Activated CD4-positive, alpha-beta T cell treated with anti-CD3 and anti-CD28 coated beads, Interleukin-2, Interleukin-4, amounts not matched to agents 100 ng/mL and 50 ng/mL, durations not matched to agents 16 hours and 8 hours (primary cell): ENCODE data around the gene RBP5.

Experiments used
- DNase-seq: peaks from one replicate; pipeline ENCODE4 v3.0.0-alpha.2; 2020; ENCODE audit warnings: low spot score

Gene RBP5

DNA sequence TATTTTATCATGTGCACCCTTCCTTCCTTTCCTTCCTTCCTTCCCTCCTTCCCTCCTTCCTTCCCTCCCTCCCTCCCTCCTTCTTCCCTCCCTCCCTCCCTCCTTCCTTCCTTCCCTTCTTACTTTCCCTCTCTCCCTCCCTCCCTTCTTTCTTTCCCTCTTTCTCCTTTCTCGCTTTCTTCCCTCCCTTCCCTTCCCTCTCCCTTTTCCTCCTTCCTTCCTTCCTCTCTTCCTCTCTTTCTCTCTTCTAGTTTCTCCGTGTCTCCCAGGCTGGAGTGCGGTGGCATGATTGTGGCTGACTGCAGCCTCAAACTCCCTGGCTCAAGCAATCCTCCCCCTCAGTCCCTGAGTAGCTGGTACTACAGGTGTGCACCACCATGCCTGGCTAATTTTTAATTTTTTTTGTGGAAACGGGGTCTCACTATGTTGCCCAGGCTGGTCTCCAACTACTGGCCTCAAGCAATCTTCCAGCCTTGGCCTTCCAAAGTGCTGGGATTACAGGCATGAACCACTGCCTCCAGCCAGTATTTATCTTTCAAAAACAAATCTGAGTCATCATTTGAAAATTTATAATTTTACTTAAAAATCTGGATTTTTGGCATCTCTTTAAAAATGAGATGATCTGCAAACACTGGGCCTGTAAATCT is 27.5 kb downstream of the RBP5 start:
- DNase-seq = no peak

DNA sequence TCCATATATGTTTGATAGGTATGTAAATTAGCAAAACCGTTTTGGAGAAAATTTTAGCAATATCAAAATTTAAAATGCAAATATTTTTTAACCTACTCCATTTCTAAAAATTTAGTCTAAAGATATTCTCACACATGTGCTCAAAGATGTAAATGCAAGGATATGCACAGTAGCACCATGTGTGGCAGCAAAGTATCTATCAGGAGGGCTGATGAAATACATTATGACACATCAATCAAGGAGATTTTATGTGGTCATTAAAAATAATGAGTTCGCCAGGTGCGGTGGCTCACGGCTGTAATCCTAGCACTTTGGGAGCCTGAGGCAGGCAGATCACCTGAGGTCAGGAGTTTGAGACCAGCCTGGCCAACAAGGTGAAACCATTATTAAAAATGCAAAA is 28.4 kb downstream of the RBP5 start:
- DNase-seq = no peak

DNA sequence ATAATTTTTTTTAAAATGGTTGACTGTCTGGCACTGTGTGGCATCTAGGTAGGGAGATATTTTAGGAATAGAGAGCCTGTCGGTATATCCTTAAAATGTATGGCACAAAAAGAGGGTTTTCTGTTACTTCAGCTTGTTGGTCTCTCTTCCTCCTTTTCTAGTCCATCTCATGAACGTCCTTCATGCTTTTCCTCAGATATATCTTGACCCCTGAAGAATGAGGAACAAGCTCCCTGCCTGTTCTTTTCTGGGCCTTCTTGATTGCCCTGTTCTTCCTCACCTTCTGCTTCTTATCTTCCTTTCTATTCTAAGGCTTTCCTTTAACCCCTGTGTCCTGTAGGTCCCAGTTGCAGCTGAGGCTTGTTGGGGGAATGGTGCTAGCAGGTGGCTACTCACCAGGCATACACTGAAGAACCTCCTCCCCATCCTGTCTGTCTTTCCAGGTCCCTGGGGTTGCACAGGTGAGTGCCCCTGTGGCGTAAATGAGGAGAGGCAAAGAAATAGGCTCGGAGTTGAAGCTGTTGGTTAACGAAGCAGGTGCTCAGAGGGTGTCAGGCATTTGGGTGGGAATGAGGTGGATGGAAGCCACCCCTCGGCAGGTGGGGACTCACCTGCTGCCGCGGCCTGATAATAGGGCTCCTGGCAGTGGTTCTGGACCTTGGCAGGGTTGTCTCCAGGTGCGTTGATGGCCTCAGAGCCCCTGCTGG is 29.2 kb downstream of the RBP5 start:
- no peak for DNase-seq

DNA sequence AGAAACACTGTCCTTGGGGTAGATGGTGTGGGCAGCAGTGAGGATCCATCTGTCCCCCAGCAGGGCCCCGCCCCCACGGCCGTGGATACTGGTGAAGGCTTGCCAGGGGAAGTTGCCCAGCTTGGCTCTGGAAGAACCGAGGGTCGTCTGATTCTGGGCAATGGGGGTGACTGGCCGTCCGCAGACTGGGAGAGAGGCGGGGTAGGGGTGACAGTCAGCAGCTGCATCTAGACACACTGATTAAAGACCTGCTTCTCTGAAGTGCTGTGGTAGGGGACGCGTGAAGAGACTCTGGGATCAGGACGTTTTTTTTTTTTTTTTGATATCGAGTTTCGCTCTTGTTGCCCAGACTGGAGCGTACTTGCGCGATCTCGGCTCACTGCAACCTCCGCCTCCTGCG is 31.7 kb downstream of the RBP5 start:
- no peak for DNase-seq

DNA sequence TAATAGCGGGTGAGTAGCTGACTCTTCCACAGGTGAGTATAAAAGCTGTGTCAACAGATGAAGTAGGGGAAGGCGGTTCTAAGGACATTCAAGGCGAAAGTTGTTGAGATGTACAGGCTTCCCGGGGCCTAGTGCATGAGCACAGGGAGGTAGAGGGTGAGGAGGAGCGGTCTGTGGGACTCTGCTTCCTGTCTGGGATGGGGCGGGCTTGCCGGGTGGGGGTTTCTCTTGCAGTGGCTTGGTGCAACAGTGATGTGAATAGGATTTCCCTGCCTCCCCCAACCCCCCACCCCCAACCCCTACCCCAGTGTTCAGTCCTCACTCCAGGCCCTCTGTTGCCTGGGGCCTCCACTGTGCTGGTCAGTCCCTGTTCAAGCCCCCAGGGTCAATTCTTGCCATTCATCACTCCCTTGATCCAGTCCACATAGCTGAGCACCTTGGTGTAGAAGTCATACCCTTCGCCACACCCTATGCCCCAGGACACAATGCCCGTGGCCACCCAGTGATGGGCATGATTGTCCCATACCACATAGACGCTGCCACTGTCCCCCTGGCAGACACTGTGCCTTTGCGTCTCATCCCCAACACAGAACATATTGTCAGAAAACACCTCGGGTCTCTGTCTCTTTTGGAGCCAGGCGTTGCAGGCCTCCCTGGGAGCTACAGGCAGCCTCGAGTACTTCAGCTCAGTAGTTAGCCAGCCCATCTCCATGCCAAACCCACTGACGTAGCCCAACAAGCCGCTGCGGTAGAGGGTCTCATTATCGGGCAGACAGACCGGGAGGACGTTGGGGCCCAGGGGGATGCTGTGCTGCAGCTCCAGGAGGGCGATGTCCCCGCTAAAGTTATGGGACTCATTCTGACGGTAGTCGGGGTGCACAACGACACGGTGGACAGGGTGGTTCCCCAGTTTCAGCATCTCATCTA is 32.4 kb downstream of the RBP5 start:
- no peak for DNase-seq

DNA sequence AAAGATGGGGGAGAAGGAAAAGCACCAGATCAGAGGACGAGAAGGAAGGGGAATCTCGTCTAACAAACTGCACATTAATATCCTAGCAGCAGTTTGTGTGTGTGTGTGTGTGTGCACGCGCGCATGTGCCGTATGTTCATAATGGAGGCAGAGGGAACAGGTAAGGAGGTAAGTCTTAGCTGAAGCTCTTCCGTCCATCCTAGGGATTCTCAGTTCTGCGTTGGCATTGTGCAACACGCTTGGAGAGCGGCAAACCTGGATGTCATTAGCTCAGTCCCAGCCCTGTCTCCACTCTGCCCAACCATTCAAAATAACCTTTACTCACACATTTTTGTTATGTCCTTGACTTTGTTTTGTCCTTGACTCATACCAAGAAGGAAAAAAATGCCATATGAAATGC is 34.8 kb downstream of the RBP5 start:
- DNase-seq = no peak

DNA sequence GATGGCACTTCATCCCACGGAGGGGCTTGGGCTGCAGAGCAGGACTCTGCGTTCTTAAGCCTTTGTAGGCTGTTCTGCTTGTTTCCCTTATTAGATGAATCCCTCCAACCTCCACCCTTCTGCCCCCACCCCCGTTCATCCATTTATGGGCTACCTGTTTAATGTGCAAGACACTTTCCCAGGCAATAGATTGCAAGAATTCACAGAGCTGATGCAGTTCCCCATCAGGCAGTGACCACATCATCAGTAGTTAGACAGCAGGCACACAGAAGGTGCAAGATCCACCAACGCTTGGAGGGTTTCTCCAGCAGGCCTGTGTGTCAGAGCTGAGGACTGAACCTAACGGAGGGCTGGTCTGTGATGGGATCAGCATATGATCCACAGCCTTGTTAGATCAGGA is 35.2 kb downstream of the RBP5 start:
- DNase-seq = no peak

DNA sequence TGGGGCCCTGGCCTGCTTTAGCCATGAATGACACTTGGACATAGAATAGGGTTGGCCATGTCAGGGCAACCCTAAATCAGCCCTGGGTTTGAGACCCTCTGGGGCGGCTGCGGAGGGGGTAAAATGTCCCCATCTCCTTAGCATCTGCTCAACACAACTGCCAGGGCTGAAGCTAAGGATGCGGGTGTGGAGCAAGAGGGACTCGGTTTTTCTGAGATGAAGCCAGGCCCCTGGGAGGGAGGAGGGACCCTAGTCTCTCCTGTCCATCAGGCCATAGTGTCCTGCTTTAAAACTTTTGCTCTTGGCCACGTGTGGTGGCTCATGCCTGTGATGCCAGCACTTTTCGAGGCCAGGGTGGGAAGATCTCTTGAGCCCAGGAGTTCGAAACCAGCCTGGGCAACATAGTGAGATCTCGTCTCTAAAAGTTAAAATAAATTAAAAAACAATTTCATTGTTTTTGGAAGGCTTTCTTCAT is 35.7 kb downstream of the RBP5 start:
- DNase-seq = no peak

DNA sequence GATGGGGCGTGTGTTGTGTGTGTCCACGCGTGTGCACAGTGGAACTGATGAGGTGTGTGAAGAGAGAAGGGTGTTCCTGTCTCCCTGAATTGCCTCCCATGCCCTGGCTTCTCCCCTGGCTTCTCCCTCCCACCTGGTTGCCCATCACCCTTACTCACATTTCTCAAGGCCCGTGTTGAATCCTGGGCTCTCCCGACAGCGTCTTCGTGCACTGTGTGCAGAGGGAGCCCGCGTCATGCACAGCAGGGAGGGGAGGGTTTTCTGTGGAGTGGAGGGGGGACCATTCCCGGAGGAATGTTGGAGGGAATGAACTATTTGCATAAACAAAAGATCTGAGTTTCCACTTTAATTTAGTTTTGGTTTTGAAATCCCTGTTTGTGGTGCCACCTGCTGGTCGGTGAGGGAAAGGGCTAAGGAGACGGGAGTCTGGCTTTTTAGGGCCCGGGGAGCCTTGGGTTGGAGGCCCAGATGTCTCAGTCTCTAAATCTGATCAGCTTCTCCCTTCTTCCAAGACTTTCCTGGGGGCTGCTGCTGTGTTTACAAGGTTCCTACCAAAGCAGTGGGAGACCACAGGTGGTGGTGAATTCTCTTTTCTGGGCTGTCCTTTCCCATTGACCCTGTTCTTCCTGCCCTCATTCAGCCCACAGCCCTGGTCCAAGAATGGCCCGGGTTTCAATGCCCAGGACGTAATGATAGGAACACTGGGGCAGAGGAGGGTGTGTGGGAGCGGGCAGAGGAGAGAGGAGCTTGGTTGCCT is 36.3 kb downstream of the RBP5 start, which contains the start of gene C1R:
C1R (minus strand) TSS at position 217 of the 757 bp plus-strand sequence; CDS start at position 160, 57 bp downstream.
- peak; percentile 66 for DNase-seq

DNA sequence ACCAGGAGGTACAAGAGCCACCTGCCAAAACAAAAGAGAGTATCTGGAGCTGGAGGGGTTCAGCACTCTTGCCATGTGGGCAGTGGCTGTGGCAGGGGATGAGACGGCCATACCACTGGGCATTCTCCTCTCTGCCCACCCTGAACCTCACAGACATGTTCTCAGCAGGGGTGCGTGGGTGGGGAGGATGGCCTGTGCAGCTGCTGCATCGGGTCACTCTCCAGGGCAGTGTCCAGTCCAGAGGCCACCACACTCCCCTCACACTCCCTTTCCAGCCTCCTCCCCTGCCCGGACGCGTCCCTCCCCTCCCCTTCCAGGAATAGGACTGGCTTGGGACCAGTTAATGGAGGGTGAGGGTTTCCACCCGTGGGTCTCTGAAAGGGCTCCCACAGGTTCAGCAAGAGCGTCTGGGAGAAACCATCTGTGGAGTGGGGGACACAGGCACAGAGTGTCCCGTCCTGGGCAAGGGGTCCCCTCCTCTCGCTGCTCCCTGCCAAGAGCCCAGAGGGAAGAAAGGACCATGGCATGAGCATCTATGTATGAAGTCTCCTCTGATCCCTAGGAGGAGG is 36.9 kb downstream of the RBP5 start:
- no peak for DNase-seq

DNA sequence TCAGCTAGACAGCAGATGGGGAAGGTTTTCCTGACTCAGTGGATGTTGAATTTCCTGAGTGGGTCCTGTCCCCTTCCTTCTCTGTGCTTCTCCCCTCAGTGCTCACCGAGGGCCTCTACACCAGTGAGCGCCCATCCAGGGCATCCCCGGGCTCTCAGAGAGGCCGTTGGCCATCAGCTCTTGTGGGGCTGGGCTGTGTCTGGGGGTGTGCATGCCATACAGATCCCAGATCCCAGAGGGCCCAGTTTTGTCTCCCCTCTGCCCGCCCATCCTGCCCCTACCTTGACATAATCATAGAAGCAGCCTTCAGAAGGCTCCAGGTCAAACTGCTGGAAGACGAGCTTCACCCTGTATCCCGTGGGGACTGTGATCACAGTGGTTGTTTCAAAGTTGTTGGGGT is 37.5 kb downstream of the RBP5 start:
- no peak for DNase-seq

DNA sequence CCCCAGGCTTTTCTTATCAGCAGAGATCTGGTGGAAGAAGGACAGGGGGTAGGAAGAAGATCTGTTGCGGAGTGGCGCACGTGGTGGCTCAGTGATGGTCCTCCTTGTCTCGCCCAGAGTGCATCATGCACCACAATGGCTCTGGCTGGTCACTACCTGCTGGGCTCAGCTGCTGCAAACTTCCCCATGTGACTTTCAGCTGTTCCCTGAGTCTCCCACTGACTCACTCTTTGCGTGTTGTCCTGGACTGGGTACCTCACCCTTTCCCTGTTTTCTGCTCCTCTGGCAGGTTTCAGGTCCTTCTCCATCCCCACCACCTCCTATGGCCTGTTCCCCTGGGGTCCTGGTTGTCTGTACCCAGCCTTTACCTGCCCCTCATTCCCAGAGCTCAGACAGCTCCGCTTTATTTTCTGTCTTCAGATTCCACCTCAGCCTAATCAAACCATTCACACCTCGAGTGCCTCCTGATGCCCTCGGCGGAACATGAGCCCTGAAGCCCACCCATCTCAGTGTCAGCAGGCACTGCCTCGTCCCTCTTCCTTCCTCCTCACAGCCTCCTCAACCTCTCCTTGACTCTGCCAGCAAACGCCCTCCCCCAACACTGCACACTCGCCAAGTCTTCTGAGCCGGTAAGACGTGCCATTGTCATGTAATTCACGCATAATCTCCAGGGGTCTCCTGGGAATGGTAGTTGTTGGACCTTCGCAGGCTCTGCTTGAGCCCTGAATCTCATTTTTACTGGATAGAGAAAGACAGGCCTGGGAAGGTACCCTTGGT is 38.3 kb downstream of the RBP5 start:
- no peak for DNase-seq

DNA sequence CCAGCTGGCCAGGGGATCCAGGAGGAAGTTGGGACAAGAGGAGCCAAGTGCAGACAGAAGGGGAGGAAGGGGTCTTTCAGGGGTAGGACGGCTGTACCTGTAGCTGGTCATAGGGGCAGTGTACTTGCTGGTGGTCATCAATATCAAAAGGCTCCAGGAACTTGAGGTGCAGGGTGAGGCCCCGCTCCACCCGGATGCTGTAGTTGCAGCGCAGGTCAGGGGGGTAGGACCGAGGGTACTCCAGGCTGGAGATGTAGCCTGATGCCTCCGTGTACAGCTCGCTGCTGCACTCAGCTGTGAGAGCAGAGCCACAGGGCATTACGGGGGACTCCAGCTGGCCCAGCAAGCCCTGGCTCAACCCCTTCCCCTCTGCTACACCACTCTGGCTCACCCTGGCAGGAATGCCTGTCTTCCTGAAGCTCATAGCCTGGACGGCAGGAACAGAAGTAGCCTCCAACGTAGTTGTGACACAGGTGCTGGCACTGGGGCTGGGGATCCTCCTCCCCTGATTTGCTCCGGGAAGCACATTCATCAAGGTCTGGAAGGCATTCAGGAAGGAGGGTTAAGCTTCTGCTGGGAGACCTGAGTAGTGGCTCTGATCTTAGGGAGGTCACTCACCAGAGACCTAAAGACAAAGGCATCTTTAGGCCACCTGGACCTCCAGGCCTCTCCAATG is 39.4 kb downstream of the RBP5 start:
- no peak for DNase-seq

DNA sequence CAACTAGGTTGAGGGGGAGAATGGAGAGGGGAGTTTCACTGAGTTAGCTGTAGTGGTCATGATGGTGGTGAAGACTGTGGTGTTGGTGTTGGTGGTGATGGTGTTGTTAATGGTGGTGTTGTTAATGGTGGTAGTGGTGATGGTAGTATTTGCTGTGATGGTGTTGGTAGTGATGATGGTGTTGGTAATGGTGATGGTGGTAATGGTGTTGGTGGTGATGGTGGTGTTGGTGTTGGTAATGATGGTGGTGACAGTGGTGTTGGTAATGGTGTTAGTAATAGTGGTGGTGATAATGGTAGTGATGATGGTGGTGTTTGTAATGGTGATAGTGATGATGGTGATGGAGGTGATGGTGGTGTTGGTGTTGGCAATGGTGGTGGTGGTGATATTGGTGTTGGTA is 45.6 kb downstream of the RBP5 start:
- no peak for DNase-seq

DNA sequence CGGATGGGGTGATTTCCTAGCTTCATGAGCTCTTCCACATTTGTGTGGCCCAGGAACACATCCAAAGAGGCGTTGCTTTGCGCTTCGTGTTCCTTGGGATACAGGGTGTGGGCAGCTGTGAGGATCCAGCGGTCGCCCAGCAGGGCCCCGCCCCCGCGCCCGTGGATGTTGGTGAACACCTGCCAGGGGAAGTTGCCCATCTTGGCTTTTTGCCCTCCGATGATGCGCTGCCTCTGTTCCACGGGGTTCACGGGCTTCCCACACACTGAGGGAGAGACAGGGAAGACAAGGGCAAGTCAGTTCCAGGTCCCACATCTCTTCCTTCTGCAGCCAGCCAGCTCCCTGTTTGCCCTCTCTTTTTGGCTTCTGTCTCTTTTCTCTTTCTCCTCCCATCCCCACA is 47.7 kb downstream of the RBP5 start:
- DNase-seq = no peak

DNA sequence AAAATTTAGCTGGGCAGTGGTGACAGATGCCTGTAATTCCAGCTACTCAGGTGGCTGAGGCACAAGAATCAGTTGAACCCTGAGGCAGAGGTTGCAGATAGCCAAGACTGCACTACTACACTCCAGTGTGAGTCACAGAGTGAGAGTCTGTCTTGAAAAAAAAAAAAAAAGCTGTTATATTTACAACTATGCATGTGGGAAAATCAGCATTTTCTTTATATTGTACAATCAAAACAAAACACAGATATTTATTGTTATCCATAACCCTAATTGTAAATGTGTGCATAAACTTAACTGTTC is 48.9 kb downstream of the RBP5 start:
- DNase-seq = no peak

DNA sequence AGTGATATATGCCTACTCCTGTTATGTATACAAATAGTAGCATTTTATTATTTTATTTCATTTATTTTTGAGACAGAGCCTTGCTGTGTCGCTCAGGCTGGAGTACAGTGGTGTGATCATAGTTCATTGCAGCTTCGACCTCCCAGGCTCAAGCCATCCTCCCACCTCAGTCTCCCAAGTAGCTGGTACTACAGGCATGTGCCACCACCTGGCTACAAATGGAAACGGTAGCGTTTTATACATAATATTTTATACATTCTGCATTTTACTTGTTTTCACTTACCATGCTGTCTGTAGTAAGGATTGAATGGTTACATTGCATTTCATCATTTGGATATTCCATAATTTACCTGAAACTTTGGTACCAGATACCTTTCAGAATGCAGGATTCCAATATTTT is 50.5 kb downstream of the RBP5 start:
- DNase-seq = no peak

DNA sequence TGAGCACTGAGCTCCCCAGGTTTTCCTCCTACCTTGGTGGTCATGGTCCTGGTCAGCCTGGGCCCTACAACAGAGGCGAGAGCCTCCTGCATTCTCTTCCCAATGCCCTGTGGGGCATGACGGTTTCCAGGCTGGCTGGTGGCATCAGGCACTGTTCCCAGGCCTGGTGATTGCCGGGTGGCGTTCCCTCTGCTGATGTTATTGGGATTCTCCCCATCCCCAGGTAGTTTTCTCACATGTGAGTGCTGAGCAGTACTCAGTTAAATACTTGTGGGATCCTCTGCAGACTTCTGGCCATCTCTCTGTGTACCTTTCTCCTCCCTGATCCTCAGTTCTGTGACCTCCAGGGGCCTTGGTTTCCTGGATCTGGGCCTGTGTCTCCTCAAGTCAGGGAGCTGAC is 52.2 kb downstream of the RBP5 start:
- DNase-seq = no peak

DNA sequence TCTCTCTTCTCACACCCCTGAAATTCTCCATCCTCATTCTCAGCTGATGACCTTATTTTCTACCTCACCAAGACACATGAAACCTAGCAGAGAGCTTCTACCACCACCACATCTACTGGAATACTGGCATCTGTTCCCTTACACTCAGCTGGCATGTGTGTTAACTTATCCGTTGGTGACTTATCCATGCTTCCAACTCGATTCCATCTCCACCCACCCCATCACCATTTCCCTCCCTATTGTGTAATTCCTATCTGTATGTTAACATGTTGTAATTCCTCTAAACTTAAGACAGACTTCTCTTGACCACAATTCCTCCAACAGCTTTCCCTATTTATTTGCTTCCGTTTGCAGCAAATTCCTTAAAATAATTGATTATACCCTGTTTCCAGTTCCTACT is 52.8 kb downstream of the RBP5 start:
- no peak for DNase-seq

DNA sequence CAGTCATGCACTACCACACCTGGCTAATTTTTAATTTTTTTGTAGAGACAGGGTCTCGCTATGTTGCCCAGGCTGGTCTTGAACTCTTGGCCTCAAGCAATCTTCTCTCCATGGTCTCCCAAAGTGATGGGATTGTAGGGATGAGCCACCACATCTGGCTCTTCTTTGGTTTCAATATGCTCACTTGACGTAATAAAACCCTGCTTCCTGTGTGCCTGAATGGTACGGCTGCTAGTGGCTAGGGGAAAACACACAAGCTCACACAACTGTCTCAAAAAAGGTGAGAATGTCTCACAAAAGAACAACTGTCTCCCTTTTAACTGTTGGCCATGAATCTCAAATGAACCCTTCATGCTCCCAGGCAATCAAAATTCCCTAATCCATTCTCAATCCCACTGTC is 53.2 kb downstream of the RBP5 start:
- no peak for DNase-seq

DNA sequence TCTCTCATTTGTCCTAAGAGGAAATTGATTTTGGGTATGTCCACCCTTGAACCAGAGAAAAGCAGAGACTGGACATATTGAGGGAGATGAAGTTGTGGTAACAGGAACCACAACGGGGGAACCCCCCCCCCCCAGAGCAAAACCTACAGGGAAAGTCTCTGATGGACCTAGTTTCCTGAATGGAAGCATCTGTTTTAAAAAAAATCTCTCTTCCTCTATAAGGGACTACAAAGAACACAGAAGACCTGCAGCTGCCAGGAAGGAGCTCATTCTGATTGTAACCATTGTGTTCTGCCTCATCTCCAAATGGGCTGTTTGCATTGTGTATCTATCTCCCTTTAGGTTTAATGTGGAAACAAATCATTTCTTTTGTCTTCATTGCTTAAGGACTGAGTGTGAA is 54.7 kb downstream of the RBP5 start:
- DNase-seq = no peak
